Measurements from ENCODE around the gene MAP3K9.

DNA sequence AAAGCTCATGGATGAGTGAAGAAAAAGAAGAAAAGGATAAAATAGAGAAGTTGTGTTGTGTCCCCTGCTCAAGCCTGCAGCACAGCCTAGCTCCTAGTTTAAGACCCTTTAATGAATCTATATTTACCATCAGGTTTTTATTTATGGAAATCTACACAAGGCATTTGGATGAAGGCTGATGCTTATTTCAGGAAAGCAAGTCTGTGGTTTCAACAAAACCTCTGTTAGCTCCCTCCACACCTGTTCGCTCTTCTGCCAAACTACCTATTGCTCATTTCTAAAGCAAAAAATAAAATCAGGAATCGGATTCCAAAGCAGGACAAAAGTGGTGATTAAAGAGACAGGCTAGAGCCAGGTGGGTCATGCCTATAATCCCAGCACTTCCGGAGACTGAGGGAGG is 18.9 kb upstream of the MAP3K9 start:
- TF ChIP-seq, protein P1, sequence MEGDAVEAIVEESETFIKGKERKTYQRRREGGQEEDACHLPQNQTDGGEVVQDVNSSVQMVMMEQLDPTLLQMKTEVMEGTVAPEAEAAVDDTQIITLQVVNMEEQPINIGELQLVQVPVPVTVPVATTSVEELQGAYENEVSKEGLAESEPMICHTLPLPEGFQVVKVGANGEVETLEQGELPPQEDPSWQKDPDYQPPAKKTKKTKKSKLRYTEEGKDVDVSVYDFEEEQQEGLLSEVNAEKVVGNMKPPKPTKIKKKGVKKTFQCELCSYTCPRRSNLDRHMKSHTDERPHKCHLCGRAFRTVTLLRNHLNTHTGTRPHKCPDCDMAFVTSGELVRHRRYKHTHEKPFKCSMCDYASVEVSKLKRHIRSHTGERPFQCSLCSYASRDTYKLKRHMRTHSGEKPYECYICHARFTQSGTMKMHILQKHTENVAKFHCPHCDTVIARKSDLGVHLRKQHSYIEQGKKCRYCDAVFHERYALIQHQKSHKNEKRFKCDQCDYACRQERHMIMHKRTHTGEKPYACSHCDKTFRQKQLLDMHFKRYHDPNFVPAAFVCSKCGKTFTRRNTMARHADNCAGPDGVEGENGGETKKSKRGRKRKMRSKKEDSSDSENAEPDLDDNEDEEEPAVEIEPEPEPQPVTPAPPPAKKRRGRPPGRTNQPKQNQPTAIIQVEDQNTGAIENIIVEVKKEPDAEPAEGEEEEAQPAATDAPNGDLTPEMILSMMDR (IDR thresholded peaks at IDR 0.05), result no peak
- no peak for TF ChIP-seq POLR2A (IDR thresholded peaks at IDR 0.05)

Data from lower leg skin (tissue), 3 donors.